ENCODE data around the gene CRADD. TPM values are rescaled to one million over a fixed set of nuclear protein-coding genes. Genes with fewer than 3 reads are reported as not detected.

The CRADD gene
- total RNA-seq, 1 donor from 2014 or later: not detected

DNA sequence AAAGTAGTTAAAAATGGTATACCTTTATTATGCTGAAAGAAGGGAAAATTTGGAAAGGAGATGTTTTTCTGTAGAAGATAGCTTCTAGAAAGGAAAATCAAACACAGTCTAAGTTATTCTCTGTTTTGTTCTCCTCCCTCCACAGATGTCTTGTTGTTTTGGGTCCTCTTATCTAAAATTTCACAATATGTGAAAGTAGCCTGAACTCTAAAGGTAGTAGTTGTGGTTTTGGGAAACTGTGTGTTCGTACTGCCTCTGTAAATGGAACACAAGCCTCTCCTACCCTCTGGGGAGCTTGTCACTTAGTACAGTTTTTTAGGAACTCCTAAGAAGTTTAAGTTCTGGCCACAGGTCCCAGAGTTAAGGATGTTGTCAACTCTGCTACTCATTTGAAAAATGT is 112.6 kb downstream of the CRADD start:
- intact Hi-C loops (cut with DNase I): loop anchor here (2.0 kb wide), 1 partner anchor 13 kb away; no protein-coding TSS in a partner anchor
- H3K4me3 ChIP-seq: no peak overlapping the region
- no peaks in the 10 kb centered on the region for H3K36me3 ChIP-seq
- H3K27ac ChIP-seq: no peak overlapping the region
- H3K27me3 ChIP-seq: no peaks in the 10 kb centered on the region
- no peak for DNase-seq (ENCODE audit: low spot score in 2 of 2)
- H3K4me1 ChIP-seq: peaks cover 6 to 24% of the 10 kb centered on the region in 2 donors
- H3K9me3 ChIP-seq: no peaks in the 10 kb centered on the region
- TF ChIP-seq, protein P1, sequence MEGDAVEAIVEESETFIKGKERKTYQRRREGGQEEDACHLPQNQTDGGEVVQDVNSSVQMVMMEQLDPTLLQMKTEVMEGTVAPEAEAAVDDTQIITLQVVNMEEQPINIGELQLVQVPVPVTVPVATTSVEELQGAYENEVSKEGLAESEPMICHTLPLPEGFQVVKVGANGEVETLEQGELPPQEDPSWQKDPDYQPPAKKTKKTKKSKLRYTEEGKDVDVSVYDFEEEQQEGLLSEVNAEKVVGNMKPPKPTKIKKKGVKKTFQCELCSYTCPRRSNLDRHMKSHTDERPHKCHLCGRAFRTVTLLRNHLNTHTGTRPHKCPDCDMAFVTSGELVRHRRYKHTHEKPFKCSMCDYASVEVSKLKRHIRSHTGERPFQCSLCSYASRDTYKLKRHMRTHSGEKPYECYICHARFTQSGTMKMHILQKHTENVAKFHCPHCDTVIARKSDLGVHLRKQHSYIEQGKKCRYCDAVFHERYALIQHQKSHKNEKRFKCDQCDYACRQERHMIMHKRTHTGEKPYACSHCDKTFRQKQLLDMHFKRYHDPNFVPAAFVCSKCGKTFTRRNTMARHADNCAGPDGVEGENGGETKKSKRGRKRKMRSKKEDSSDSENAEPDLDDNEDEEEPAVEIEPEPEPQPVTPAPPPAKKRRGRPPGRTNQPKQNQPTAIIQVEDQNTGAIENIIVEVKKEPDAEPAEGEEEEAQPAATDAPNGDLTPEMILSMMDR (IDR thresholded peaks at IDR 0.05): no peak

DNA sequence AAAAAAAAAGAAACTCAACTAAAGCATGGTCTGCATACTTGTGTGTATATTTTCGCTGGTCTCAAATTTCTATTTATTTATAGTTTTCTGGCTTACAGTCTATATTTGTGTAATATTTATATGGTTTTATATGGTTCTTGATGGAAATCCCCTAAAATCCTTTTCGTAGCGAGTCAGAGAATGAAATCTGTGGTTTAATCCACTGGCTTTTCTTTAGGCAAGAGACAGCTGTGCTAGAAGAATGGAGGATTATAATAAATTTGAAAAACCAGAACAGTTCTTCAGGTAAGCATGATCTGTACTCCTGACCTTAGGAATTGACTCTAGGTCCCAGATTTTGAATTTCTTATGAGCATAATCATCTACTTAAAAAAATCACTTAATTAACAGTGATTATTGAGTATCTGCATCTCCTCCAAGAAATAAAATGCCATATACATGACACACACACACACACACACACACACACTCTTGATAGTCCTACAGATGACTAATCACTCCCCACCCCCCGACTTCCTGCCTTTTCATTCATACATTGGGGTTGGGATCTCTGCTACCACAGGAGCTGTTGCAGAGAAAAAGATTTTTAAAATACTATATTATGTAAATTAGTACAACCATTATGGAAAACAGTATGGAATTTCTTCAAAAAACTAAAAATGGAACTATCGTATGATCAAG is 113.4 kb downstream of the CRADD start:
- Histone ChIP-seq H3K4me1 (peaks cover 3 to 18% of the 10 kb centered on the region in 2 donors), H3K27ac (no peak overlapping the region), H3K9me3 (no peaks in the 10 kb centered on the region), H3K27me3 (no peaks in the 10 kb centered on the region), H3K36me3 (no peaks in the 10 kb centered on the region), H3K4me3 (no peak overlapping the region)
- intact Hi-C loops (cut with DNase I): no loop called here
- TF ChIP-seq, protein P1 (IDR thresholded peaks at IDR 0.05): no peak
- no peak for DNase-seq (ENCODE audit: low spot score in 2 of 2)

DNA sequence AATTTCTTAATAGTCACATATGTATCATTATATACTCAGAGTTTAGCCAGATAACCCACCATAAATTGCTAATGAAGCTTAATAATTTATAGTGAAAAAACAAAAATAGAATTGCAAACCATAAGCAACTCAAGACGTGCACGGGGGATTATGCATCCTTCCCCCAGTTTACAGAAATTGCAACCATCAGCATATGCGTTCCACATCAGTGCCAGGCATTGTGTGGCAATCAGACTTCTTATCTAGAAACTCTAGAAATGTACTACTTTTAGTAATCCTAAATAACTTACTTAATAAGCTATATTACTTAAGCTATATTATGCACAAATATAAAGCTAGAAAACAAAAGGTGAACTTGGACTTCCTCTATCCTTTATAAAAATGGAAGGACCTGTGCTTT is 115.8 kb downstream of the CRADD start:
- Histone ChIP-seq H3K27me3 (no peaks in the 10 kb centered on the region), H3K27ac (no peak overlapping the region), H3K4me3 (no peak overlapping the region), H3K4me1 (peaks cover 0 to 3% of the 10 kb centered on the region in 2 donors), H3K9me3 (no peaks in the 10 kb centered on the region), H3K36me3 (no peaks in the 10 kb centered on the region)
- intact Hi-C loops (cut with DNase I): no loop called here
- TF ChIP-seq, protein P1 (IDR thresholded peaks at IDR 0.05): no peak
- DNase-seq (ENCODE audit: low spot score in 2 of 2): no peak

GRCh38 chr12:93793983-93794382 is 116.8 kb downstream of the CRADD start:
- Histone ChIP-seq H3K36me3 (no peaks in the 10 kb centered on the region), H3K4me1 (peaks cover 0 to 3% of the 10 kb centered on the region in 2 donors), H3K4me3 (no peak overlapping the region), H3K27me3 (no peaks in the 10 kb centered on the region), H3K9me3 (no peaks in the 10 kb centered on the region), H3K27ac (no peak overlapping the region)
- TF ChIP-seq, protein P1 (IDR thresholded peaks at IDR 0.05): no peak
- DNase-seq (ENCODE audit: low spot score in 2 of 2): no peak
- intact Hi-C loops (cut with DNase I): no loop called here

GRCh38 chr12:93794738-93795137 is 117.6 kb downstream of the CRADD start:
- Histone ChIP-seq H3K36me3 (no peaks in the 10 kb centered on the region), H3K4me1 (peaks cover 0 to 3% of the 10 kb centered on the region in 2 donors), H3K9me3 (no peaks in the 10 kb centered on the region), H3K4me3 (no peak overlapping the region), H3K27me3 (no peaks in the 10 kb centered on the region), H3K27ac (no peak overlapping the region)
- TF ChIP-seq, protein P1 (IDR thresholded peaks at IDR 0.05): no peak
- no peak for DNase-seq (ENCODE audit: low spot score in 2 of 2)
- intact Hi-C loops (cut with DNase I): no loop called here
